Neural progenitor cell (in vitro differentiated cells): ENCODE measurements around the gene TET2.

ENCODE experiments used
- EZH2 ChIP-seq: fragments of 200-600 bp; sonication (generic); IDR thresholded peaks from 2 replicates; pipeline ENCODE4 v1.6.1; 2017; ENCODE audit warnings: antibody characterized with exemption, mild to moderate bottlenecking, moderate library complexity
- TF ChIP-seq, protein P1 (sequence below): fragments of 200-600 bp; sonication (generic); IDR thresholded peaks from 2 replicates; pipeline ENCODE4 v1.5.1; 2017; ENCODE audit warnings: antibody characterized with exemption, mild to moderate bottlenecking

DNA sequence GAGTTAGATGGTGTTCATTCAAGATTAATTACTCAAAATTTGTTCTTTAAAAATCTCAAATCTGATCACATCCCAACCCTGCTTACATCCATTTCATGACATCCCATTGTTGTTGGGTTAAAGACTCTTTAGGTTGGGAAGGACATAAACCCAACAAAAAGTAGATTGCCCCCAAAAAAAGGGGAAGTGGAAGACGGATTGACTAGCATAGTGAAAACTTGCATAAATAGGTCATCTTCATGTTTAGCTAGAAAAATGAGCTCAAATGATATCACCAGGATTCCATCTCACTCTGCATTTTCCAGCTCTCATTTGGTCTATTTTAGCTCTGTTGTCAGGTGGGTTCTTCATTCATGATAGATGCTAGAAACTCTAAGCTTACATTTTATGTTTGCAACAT, 18.5 kb upstream of the TET2 start:
- TF ChIP-seq, protein P1, sequence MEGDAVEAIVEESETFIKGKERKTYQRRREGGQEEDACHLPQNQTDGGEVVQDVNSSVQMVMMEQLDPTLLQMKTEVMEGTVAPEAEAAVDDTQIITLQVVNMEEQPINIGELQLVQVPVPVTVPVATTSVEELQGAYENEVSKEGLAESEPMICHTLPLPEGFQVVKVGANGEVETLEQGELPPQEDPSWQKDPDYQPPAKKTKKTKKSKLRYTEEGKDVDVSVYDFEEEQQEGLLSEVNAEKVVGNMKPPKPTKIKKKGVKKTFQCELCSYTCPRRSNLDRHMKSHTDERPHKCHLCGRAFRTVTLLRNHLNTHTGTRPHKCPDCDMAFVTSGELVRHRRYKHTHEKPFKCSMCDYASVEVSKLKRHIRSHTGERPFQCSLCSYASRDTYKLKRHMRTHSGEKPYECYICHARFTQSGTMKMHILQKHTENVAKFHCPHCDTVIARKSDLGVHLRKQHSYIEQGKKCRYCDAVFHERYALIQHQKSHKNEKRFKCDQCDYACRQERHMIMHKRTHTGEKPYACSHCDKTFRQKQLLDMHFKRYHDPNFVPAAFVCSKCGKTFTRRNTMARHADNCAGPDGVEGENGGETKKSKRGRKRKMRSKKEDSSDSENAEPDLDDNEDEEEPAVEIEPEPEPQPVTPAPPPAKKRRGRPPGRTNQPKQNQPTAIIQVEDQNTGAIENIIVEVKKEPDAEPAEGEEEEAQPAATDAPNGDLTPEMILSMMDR = no peak
- TF ChIP-seq EZH2 = no peak
